PFSK-1 (cell line): ENCODE results near the gene DNAH1.

Experiments used
- SIN3A ChIP-seq: IDR thresholded peaks from 2 replicates; pipeline ENCODE4 v1.6.1; 2012; ENCODE audit warnings: mild to moderate bottlenecking, low read length, moderate library complexity, borderline replicate concordance; ENCODE audit not compliant: insufficient read depth
- TAF1 ChIP-seq: IDR thresholded peaks from 2 replicates; pipeline ENCODE4 v1.6.1; 2012; ENCODE audit warnings: low read length, control low read depth, borderline replicate concordance; ENCODE audit not compliant: insufficient read depth

DNA sequence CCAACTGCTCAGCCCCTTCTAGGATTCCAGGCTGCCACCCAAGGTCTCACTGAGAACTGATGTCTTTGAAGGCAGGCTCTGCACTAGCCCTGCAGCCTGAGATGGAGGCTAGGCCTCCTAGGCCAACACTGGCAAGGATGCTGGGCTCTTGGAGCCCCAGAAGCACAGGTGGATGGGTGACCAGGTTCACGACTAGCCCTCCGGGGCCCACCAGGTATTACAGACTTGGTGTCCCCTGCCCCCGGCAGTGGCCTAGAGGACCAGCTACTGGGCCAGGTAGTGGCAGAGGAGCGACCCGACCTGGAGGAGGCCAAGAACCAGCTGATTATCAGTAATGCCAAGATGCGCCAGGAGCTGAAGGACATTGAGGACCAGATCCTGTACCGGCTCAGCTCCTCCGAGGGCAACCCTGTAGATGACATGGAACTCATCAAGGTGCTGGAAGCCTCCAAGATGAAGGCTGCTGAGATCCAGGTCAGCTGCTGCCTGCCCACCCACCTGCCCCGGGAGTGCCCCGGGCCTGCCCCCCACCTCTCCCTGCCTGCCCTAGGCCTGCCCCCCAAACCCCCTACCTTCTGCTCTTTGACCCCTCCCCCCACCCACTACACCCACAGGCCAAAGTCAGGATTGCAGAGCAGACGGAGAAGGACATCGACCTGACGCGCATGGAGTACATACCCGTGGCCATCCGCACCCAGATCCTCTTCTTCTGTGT is 76.3 kb downstream of the DNAH1 start:
- TF ChIP-seq TAF1 = no peak
- no peak for TF ChIP-seq SIN3A
